ENCODE results near the gene AKR1E2.

AKR1E2 gene

GRCh38 chr10:4813496-4813895, 12.5 kb upstream of the AKR1E2 start:
- no peak for DNase-seq

DNA sequence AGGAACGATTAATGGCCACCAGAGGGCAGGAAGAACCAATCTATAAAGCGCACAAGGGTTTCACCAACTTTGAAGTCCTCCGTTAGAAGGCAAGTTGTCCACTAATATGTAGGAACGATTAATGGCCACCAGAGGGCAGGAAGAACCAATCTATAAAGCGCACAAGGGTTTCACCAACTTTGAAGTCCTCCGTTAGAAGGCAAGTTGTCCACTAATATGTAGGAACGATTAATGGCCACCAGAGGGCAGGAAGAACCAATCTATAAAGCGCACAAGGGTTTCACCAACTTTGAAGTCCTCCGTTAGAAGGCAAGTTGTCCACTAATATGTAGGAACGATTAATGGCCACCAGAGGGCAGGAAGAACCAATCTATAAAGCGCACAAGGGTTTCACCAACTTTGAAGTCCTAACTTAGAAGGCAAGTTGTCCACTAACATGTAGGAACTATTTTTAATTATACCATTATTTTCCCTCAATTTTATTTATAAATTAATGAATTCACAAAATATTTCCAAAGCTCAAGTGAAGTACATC, 10.3 kb upstream of the AKR1E2 start:
- DNase-seq, result peak in 1 of 2 donors; percentile 32

DNA sequence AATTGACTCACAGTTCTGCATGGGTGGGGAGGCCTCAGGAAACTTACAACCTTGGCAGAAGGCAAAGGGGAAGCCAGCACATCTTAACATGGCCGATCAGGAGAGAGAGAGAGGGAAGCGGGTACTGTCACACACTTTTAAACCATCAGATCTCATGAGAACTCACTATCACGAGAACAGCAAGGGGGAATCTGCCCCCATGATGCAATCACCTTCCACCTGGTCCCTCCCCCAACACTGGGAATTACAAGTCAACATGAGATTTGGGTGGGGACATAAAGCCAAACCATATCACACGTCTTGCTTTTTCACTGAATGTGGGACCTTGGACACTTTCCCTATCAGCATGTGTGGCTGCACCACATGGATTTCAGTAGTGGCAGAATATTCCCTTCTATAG, 9.0 kb upstream of the AKR1E2 start:
- DNase-seq, result no peak

- DNase-seq, result no peak
Measured at GRCh38 chr10:4819067-4819466, 6.9 kb upstream of the AKR1E2 start.

DNA sequence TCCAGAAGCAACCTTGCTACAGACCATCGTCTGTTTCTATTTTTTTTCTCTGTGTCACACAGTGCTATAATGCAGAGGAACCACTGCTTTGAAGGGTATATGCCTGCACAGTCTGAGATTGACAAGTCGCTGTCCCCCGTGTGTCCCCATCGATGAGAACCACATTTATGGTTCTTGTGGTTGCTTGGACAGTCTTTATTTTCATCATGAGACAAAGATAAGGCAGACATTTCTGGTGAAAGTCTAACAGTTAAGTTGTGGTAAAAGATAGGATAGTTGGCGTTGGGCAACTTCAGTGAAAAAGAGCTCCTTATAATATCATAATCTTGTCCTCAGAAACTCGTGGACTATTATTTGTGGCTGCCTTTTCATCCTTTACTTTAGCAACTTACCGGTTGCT, 6.3 kb upstream of the AKR1E2 start:
- no peak for DNase-seq

DNA sequence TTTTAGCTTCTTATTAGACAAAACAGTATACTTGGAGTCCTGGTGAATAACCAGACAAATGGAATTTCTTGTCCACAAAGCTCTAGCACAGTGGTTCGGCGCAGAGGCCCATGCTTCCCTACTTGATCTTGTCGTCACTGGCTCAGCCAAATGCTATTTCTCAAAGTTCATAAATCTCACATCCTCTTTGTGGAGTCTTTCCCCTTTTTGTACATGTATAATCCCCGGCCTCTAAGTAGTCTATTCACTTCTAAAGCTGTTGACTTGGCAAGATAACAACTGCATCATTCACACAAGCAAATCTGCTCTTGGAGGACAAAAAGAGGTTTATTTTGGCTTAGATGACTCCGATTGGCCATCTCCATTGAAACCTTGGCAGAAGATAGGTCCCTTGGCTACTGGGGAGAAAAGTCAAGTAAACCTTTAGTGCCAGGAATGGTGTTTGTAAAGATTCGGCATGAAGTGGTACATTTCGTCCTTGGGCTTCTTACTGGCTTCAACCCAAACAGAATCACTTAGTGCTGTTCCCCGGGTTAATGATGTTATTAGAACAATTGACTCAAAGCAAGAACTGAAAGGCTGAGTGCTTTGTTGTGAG, 5.1 kb upstream of the AKR1E2 start:
- DNase-seq, result peak; percentile 79 to 81

- no peak for DNase-seq
Measured at GRCh38 chr10:4822208-4822607, 3.8 kb upstream of the AKR1E2 start.

GRCh38 chr10:4824791-4825310, 1.2 kb upstream of the AKR1E2 start:
- DNase-seq, result no peak

- DNase-seq, result no peak
Measured at GRCh38 chr10:4825456-4825867, 545 bp upstream of the AKR1E2 start.

DNA sequence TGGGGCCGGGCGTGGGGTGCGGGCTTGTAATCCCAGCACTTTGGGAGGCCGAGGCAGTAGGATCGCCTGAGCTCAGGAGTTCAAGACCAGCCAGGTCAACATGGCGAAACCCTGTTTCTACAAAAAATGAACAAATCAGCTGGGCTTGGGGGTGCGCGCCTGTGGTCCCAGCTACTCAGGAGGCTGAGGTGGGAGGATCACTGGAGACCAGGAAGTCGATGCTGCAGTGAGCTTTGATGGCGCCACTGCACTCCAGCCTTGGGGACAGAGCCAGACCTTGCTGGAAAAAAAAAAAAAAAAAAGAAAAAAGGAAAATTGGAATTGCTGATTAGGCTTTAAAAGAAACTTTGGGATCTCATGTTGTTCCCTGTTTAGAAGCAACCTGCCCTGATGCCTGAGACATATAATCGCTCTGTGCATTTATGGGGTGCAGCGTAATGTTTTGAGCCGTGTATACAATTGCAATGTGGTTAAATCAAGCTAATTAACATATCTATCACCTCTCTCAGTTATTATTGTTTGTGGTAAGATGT, 851 bp downstream of the AKR1E2 start:
- no peak for DNase-seq

DNA sequence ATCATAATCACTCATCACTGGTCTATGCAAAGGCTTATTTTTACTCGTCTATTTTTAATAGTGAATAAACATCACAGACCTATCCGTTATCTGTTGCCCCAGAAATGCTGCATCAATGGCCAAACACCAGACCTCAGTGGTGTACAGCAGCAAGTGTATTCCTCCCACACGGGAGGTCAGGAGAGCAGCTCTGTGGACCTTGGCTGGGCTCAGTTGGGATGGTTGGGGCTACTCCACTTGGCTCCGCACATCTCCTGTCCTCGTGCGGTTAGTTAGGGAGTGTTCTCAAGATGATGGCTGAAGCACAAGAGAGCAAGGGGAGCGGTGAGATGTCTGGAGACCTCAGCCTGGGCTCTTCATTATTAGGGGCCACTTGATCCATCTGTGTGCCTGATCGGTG, 2.0 kb downstream of the AKR1E2 start:
- no peak for DNase-seq

- no peak for DNase-seq
Measured at GRCh38 chr10:4830551-4830950, 4.5 kb downstream of the AKR1E2 start.

DNA sequence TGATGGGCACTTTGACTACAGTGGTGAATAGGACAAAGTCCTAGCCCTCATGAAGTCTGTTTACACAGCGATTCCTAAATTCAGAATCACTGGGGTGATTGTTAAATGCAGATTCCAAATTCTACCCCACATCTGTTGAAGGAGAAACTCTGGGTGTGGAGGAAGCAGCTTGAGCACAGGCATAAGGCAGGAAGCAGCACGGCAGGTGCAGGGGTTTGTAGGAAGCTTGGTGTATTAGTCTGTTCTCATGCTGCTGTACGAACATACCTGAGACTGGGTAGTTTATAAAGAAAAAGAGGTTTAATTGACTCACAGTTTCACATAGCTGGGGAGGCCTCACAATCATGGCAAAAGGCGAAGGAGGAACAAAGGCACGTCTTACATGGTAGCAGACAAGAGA, 5.1 kb downstream of the AKR1E2 start:
- no peak for DNase-seq

- DNase-seq, result no peak
Measured at GRCh38 chr10:4833286-4833685, 7.3 kb downstream of the AKR1E2 start.

DNA sequence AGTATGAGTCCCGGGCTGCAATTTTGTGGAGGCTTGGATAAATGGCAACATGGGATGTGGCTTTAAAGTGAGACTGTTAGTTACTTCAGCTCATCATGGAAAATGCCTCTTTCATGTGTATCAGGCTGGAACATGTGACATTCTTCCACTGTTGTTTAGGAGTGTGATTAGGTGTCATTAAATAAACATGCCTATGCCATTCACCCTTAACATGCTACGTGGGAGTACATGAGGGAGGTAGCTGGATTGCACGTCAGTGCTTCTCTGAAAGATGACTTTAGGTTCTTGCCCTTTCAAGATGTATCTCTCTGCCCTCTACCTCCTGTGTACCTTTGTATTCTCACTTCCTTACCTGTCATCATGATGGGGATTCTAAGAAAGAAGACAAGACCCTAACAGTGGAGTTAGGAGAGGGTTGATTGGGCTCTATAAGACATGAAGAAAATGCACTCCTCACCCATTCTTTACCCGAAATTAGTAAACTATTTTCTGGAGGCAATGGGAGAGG, 8.9 kb downstream of the AKR1E2 start:
- DNase-seq, result no peak

DNA sequence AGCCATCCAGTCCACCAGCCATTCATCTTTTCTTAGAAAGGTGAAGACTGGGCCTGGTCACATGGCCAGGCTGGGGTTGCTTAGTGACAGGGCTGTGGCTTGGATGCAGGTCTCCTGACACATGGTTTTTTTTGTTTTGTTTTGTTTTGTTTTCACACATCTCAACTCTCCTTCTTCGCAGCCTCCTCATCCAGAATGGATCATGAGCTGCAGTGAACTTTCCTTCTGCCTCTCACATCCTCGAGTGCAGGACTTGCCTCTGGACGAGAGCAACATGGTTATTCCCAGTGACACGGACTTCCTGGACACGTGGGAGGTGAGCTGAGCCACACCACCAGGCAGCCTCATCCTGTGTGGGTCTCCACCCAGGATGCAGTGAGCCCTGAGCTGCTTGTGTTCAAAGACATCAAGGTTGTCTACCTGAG, 9.5 kb downstream of the AKR1E2 start:
- DNase-seq, result no peak

DNA sequence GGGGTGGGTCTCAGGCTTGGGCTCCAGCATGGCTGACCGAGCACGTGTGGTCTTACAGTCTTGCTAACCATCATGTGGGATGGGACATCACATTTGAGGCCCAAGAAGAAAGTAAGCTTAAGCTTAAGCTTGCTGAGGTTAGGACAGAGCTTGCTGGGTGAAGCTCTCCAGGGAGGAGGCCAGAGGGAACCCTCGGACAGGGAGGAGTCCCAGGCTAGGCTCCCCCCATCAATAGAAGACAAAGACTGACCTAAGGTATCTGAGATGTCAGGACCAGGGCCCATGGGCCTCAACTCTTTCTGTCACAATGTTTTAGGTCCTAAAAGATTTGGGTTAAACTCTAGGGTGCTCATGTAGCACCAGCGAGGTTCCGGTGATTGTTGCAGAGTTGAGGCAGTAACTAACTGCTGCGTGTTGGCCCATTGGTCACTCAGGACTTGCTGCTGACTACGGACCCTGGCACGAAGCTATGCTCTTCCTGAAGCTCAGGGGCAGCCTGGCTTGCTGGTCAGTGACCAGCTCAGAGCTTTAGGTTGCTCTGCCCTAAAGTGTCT, 10.5 kb downstream of the AKR1E2 start:
- no peak for DNase-seq

- no peak for DNase-seq
Measured at GRCh38 chr10:4837551-4837950, 11.5 kb downstream of the AKR1E2 start.

DNA sequence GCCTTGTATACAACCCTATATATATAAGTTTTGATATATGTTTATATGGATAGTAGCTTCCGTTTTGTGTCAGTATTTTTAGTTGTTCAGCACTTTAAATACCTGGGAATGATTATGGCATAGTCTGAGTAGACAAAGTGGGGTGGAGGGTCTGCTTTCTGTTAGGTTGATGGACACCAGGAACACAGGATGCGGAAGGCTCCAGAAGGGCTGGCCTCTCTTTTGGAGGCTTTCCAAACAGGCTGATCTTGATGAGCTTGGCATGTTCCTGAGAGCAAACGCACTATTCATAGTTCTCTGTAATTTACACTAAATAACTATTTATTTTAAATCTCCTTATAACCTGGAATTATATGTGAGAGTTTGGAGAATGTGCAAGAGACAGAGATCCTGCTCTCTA, 12.7 kb downstream of the AKR1E2 start:
- DNase-seq, result no peak

DNA sequence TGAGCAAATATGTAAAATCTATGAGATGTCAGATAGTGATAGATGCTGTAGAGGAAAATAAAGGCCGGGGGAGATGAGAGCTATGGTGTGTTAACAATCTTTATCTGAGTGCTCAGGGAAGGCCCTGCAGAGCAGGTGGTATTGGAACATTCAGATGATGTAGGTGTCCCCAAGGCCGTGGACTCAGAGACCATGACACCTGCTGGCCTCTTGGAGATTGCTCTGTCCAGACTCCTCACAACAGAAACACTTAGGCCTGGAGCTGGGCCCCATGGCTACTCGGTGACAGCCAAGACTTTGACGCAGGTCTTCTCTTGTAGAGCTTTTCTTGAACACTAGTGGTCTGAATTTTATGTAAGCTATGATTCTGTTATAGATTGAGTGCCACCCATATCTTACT, 13.3 kb downstream of the AKR1E2 start:
- no peak for DNase-seq

- DNase-seq, result no peak
Measured at GRCh38 chr10:4840151-4840550, 14.1 kb downstream of the AKR1E2 start.

DNA sequence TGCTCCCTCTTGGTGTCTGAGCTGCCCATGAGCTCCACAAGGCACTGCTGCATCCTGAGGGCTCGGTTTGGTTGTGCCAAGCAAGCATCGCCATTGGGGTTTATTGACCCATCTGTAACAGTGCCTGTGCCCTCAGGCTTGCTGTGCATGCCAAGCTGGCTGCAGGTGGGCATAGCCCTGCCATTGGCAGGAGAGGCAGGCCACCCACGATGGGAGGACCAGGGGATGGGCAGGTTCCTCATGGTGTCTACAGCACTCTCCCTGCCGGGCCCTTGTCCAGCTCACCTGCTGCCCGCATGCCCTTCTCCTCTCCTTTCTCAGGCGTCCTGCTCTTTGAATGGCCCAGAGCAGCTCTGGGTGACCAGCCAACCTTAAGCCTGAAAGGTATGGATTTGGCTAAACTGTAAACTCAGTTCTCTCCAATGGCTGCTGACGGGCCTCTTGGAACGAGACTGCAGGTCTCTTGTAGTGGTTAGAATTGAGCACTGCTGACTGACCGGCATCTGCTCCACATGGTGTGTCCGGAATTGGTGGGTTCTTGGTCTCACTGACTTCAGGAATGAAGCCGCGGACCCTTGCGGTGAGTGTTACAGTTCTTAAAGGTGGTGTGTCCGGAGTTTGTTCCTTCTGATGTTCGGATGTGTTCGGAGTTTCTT, 17.6 kb downstream of the AKR1E2 start:
- no peak for DNase-seq

DNA sequence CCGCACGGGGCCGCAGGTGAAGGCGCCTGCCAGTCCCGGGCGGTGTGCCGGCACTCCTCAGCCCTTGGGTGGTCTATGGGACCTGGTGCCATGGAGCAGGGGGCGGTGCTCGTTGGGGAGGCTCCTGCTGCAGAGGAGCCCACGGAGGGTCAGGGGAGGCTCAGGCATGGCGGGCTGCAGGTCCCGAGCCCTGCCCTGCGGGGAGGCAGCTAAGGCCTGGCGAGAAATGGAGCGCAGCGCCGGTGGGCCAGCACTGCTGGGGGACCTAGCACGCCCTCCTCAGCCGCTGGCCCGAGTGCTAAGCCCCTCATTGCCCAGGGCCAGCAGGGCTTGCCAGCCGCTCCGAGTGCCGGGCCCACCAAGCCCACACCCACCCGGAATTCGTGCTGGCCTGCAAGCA, 18.9 kb downstream of the AKR1E2 start:
- DNase-seq, result no peak

DNA sequence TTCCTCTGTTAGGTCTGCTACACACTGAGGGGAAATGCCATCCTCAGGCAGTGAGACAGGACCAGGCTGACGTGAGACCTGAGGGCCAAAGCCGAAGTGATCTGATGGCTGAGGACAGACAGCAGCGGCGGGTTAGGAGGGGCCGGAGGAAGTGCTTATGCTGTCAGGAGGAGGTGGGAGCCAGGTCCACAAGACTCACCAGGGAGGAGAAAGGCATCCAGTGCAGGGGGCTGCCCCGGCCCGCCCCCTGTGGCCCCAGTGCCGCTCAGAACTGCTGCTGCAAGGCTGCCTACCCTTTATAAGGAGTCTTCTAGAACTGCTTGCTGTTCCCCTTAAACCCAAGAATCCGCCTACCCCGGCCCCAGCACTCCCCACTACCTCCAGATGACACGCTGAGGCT, 19.8 kb downstream of the AKR1E2 start:
- DNase-seq, result no peak
